ENCODE results near the gene GIT2. TPM values are rescaled to one million over a fixed set of nuclear protein-coding genes. Genes with fewer than 3 reads are reported as not detected.
A peak's percentile ranks its signal among the peaks of the same experiment; 100 is the strongest.

Gene GIT2
- total and polyA plus RNA-seq, 2 of the 13 experiments (the other 11 are each of a cell fraction or from before 2014, with no cell fraction given): 18.4 to 19.8 TPM

DNA sequence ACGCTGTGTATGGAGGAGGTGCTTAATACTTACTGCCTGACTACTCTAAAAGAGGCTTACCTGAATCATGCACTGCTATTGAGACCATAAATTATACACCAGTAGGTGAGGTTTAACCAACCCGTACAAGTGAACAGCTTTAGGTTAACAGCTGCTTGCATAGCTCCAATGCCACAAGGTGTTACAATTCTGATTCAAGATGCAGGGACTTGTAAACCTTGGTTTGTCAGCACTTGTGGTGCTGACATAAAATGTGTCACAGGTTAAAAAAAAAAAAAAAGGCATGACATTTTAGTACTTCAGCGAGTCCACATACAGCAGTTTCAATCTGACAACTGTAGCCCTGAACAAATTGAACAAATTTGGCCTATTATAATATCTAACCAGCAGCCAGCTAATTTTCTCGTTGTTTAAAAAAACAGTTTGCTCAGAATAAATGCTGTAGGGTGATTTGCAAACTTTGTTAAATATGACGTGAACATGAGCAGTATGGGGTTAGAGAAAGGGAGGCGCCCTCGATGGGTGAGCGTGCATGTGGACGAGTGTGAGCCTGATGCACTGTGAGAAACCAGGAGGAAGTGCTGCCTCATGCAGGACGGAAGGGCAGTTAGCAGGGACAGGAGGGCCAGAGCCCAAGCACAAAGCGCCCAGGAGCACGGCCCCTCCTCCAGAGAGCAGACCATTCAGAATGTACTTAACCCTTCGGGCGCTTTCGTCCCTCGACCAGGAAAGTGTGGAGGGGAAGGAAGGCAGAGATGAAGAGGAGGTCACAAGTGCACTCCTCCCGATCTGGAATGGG, 51.4 kb downstream of the GIT2 start (continued):
- TF ChIP-seq, protein P1, sequence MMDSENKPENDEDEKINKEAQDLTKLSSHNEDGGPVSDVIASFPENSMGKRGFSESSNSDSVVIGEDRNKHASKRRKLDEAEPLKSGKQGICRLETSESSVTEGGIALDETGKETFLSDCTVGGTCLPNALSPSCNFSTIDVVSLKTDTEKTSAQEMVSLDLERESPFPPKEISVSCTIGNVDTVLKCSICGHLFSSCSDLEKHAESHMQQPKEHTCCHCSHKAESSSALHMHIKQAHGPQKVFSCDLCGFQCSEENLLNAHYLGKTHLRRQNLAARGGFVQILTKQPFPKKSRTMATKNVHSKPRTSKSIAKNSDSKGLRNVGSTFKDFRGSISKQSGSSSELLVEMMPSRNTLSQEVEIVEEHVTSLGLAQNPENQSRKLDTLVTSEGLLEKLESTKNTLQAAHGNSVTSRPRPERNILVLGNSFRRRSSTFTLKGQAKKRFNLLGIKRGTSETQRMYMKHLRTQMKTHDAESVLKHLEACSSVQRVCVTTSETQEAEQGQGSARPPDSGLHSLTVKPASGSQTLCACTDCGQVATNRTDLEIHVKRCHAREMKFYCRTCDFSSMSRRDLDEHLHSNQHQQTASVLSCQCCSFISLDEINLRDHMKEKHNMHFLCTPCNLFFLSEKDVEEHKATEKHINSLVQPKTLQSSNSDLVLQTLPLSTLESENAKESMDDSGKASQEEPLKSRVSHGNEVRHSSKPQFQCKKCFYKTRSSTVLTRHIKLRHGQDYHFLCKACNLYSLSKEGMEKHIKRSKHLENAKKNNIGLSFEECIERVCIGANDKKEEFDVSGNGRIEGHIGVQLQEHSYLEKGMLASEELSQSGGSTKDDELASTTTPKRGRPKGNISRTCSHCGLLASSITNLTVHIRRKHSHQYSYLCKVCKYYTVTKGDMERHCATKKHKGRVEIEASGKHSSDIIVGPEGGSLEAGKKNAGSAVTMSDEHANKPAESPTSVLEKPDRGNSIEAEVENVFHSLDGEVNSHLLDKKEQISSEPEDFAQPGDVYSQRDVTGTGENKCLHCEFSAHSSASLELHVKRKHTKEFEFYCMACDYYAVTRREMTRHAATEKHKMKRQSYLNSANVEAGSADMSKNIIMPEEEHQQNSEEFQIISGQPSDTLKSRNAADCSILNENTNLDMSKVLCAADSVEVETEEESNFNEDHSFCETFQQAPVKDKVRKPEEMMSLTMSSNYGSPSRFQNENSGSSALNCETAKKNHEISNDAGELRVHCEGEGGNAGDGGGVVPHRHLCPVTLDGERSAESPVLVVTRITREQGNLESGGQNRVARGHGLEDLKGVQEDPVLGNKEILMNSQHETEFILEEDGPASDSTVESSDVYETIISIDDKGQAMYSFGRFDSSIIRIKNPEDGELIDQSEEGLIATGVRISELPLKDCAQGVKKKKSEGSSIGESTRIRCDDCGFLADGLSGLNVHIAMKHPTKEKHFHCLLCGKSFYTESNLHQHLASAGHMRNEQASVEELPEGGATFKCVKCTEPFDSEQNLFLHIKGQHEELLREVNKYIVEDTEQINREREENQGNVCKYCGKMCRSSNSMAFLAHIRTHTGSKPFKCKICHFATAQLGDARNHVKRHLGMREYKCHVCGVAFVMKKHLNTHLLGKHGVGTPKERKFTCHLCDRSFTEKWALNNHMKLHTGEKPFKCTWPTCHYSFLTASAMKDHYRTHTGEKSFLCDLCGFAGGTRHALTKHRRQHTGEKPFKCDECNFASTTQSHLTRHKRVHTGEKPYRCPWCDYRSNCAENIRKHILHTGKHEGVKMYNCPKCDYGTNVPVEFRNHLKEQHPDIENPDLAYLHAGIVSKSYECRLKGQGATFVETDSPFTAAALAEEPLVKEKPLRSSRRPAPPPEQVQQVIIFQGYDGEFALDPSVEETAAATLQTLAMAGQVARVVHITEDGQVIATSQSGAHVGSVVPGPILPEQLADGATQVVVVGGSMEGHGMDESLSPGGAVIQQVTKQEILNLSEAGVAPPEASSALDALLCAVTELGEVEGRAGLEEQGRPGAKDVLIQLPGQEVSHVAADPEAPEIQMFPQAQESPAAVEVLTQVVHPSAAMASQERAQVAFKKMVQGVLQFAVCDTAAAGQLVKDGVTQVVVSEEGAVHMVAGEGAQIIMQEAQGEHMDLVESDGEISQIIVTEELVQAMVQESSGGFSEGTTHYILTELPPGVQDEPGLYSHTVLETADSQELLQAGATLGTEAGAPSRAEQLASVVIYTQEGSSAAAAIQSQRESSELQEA (CRISPR knock-in tag; IDR thresholded peaks at IDR 0.05; ENCODE audit: not compliant biosample characterization): no peak
- TF ChIP-seq, protein P2, sequence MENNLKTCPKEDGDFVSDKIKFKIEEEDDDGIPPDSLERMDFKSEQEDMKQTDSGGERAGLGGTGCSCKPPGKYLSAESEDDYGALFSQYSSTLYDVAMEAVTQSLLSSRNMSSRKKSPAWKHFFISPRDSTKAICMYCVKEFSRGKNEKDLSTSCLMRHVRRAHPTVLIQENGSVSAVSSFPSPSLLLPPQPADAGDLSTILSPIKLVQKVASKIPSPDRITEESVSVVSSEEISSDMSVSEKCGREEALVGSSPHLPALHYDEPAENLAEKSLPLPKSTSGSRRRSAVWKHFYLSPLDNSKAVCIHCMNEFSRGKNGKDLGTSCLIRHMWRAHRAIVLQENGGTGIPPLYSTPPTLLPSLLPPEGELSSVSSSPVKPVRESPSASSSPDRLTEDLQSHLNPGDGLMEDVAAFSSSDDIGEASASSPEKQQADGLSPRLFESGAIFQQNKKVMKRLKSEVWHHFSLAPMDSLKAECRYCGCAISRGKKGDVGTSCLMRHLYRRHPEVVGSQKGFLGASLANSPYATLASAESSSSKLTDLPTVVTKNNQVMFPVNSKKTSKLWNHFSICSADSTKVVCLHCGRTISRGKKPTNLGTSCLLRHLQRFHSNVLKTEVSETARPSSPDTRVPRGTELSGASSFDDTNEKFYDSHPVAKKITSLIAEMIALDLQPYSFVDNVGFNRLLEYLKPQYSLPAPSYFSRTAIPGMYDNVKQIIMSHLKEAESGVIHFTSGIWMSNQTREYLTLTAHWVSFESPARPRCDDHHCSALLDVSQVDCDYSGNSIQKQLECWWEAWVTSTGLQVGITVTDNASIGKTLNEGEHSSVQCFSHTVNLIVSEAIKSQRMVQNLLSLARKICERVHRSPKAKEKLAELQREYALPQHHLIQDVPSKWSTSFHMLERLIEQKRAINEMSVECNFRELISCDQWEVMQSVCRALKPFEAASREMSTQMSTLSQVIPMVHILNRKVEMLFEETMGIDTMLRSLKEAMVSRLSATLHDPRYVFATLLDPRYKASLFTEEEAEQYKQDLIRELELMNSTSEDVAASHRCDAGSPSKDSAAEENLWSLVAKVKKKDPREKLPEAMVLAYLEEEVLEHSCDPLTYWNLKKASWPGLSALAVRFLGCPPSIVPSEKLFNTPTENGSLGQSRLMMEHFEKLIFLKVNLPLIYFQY (CRISPR knock-in tag; IDR thresholded peaks at IDR 0.05; ENCODE audit: borderline replicate concordance): no peak
- TF ChIP-seq TRIM24 (CRISPR knock-in tag; IDR thresholded peaks at IDR 0.05) (no peak), YEATS2 (CRISPR knock-in tag; IDR thresholded peaks at IDR 0.05; ENCODE audit: borderline replicate concordance) (no peak), SP2 (CRISPR knock-in tag; IDR thresholded peaks at IDR 0.05) (no peak)
- TF ChIP-seq, protein P3, sequence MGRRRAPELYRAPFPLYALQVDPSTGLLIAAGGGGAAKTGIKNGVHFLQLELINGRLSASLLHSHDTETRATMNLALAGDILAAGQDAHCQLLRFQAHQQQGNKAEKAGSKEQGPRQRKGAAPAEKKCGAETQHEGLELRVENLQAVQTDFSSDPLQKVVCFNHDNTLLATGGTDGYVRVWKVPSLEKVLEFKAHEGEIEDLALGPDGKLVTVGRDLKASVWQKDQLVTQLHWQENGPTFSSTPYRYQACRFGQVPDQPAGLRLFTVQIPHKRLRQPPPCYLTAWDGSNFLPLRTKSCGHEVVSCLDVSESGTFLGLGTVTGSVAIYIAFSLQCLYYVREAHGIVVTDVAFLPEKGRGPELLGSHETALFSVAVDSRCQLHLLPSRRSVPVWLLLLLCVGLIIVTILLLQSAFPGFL (CRISPR knock-in tag; IDR thresholded peaks at IDR 0.05): no peak
- TF ChIP-seq, protein P4, sequence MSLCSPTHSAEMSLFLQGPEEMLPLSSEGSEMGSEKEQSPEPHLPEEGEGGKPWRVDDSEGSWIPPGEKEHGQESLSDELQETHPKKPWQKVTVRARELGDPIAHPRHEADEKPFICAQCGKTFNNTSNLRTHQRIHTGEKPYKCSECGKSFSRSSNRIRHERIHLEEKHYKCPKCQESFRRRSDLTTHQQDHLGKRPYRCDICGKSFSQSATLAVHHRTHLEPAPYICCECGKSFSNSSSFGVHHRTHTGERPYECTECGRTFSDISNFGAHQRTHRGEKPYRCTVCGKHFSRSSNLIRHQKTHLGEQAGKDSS (CRISPR knock-in tag; IDR thresholded peaks at IDR 0.05; ENCODE audit: borderline replicate concordance, low read depth): no peak
- TF ChIP-seq, protein P5, sequence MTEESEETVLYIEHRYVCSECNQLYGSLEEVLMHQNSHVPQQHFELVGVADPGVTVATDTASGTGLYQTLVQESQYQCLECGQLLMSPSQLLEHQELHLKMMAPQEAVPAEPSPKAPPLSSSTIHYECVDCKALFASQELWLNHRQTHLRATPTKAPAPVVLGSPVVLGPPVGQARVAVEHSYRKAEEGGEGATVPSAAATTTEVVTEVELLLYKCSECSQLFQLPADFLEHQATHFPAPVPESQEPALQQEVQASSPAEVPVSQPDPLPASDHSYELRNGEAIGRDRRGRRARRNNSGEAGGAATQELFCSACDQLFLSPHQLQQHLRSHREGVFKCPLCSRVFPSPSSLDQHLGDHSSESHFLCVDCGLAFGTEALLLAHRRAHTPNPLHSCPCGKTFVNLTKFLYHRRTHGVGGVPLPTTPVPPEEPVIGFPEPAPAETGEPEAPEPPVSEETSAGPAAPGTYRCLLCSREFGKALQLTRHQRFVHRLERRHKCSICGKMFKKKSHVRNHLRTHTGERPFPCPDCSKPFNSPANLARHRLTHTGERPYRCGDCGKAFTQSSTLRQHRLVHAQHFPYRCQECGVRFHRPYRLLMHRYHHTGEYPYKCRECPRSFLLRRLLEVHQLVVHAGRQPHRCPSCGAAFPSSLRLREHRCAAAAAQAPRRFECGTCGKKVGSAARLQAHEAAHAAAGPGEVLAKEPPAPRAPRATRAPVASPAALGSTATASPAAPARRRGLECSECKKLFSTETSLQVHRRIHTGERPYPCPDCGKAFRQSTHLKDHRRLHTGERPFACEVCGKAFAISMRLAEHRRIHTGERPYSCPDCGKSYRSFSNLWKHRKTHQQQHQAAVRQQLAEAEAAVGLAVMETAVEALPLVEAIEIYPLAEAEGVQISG (CRISPR knock-in tag; IDR thresholded peaks at IDR 0.05): peak; percentile 36; the same call in 1 of the 2 replicates

Measured in HepG2 (cell line).